Nephron (organoid): Measurements from ENCODE around the gene ENDOV.

ENCODE experiments used
- H3K27ac Mint-ChIP-seq, 3 experiments: 2 replicates each; pipeline ENCODE4 v1.8.0; 2020; ENCODE audit warnings: mixed read lengths in 3 of 3, mild to moderate bottlenecking in 2 of 3, moderate library complexity in 1 of 3
- H3K27me3 Mint-ChIP-seq: 2 replicates; pipeline ENCODE4 v1.8.0; 2021; ENCODE audit warnings: low read depth, mild to moderate bottlenecking, moderate library complexity, mixed read lengths
- H3K36me3 Mint-ChIP-seq: 2 replicates; pipeline ENCODE4 v1.8.0; 2020; ENCODE audit warnings: low read depth, mixed read lengths
- H3K4me1 Mint-ChIP-seq: 2 replicates; pipeline ENCODE4 v1.8.0; 2020; ENCODE audit warnings: mixed read lengths
- H3K4me3 Mint-ChIP-seq, 3 experiments: 2 replicates each; pipeline ENCODE4 v1.8.0; 2020; ENCODE audit warnings: mild to moderate bottlenecking in 3 of 3, mixed read lengths in 3 of 3, moderate library complexity in 2 of 3
- H3K9me3 Mint-ChIP-seq: 2 replicates; pipeline ENCODE4 v1.8.0; 2020; ENCODE audit warnings: mixed read lengths
- TF ChIP-seq, protein P1 (sequence below), 3 experiments: fragments of 200-600 bp; sonication (generic); IDR thresholded peaks; one replicate each; pipeline ENCODE4 v1.5.0; 2021; ENCODE audit warnings: antibody characterized with exemption in 3 of 3; ENCODE audit not compliant: unreplicated experiment in 3 of 3

ENDOV gene

GRCh38 chr17:80465327-80465974 is 50.5 kb downstream of the ENDOV start:
- H3K27me3 Mint-ChIP-seq, result peaks cover 81% of the 10 kb centered on the region
- H3K4me3 Mint-ChIP-seq, result peak overlapping the region in 1 of 3 experiments; percentile 32
- no peak overlapping the region for H3K27ac Mint-ChIP-seq
- H3K4me1 Mint-ChIP-seq, result peaks cover 13% of the 10 kb centered on the region
- no peaks in the 10 kb centered on the region for H3K9me3 Mint-ChIP-seq
- no peaks in the 10 kb centered on the region for H3K36me3 Mint-ChIP-seq
- TF ChIP-seq, protein P1, sequence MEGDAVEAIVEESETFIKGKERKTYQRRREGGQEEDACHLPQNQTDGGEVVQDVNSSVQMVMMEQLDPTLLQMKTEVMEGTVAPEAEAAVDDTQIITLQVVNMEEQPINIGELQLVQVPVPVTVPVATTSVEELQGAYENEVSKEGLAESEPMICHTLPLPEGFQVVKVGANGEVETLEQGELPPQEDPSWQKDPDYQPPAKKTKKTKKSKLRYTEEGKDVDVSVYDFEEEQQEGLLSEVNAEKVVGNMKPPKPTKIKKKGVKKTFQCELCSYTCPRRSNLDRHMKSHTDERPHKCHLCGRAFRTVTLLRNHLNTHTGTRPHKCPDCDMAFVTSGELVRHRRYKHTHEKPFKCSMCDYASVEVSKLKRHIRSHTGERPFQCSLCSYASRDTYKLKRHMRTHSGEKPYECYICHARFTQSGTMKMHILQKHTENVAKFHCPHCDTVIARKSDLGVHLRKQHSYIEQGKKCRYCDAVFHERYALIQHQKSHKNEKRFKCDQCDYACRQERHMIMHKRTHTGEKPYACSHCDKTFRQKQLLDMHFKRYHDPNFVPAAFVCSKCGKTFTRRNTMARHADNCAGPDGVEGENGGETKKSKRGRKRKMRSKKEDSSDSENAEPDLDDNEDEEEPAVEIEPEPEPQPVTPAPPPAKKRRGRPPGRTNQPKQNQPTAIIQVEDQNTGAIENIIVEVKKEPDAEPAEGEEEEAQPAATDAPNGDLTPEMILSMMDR (IDR thresholded peaks at IDR 0.05; ENCODE audit: unreplicated experiment in 3 of 3), result no peak

DNA sequence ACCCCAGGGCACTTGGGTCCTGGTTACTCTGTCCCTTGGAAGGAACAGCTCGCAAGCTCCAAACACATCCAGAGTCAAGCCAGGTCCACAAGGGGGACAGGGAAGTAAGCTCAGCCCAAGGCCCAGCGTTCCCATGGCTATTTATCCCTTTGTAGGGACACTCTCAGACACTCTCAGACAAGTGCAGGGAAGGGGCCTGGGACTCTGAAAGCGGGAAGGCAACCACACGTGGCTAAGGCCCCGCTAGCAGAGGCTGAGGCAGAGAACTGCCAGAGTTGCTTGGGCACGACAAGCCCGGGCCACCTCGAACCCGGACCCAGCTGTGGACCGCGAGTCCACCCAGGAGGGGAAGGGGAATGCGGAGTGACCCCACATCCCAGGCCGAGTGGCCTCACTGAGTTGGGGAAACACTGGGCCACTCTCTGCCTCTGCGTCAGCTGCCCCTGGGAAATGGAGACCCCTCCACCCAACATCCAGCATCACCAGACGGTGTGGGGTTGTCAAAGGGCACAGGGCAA is 51.3 kb downstream of the ENDOV start:
- TF ChIP-seq, protein P1 (IDR thresholded peaks at IDR 0.05; ENCODE audit: unreplicated experiment in 3 of 3), result no peak
- peaks cover 7% of the 10 kb centered on the region for H3K4me1 Mint-ChIP-seq
- H3K9me3 Mint-ChIP-seq, result no peaks in the 10 kb centered on the region
- H3K36me3 Mint-ChIP-seq, result no peaks in the 10 kb centered on the region
- H3K27ac Mint-ChIP-seq, result no peak overlapping the region
- peaks cover 81% of the 10 kb centered on the region for H3K27me3 Mint-ChIP-seq
- H3K4me3 Mint-ChIP-seq, result no peak overlapping the region

- Mint-ChIP-seq H3K9me3 (no peaks in the 10 kb centered on the region), H3K4me1 (peaks cover 7% of the 10 kb centered on the region), H3K27ac (no peak overlapping the region), H3K27me3 (peaks cover 81% of the 10 kb centered on the region), H3K4me3 (no peak overlapping the region), H3K36me3 (no peaks in the 10 kb centered on the region)
- TF ChIP-seq, protein P1 (IDR thresholded peaks at IDR 0.05; ENCODE audit: unreplicated experiment in 3 of 3), result no peak
Measured at GRCh38 chr17:80468242-80468641, 53.3 kb downstream of the ENDOV start.

DNA sequence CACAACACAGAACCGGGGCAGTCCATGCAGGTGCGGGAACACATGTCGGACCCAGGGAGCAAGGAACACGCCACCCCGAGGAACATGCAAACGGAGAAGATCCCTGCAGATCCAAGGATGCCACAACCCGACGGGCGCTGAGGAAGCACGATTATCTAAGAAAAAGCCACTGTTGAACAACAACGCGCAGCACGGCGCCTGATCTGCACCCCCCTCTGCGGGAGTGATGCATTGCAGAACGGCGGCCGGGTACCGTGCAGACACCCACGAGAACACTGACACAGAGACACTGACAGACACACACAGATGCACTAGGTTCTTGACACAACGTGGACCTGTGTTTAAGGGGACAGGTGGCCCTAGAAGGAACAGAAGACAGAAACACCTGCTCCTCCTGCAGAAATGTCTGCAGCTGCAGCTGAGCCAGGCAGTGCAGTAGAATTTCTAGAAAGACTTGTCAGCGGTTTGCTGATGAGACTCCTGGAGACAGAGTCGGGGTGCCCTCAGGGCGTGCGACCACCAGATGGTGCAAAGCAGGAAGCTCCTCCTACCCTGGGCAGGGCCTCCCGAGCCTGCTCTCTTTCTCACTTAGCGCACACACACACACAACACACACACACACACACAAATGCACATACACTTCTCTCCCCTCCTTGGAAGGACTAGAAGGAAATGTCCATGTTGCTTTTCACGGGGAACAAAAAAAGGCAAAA is 54.0 kb downstream of the ENDOV start:
- Mint-ChIP-seq H3K27me3 (peaks cover 87% of the 10 kb centered on the region), H3K27ac (no peak overlapping the region), H3K9me3 (no peaks in the 10 kb centered on the region), H3K36me3 (no peaks in the 10 kb centered on the region), H3K4me1 (peaks cover 7% of the 10 kb centered on the region), H3K4me3 (no peak overlapping the region)
- TF ChIP-seq, protein P1 (IDR thresholded peaks at IDR 0.05; ENCODE audit: unreplicated experiment in 3 of 3), result no peak

DNA sequence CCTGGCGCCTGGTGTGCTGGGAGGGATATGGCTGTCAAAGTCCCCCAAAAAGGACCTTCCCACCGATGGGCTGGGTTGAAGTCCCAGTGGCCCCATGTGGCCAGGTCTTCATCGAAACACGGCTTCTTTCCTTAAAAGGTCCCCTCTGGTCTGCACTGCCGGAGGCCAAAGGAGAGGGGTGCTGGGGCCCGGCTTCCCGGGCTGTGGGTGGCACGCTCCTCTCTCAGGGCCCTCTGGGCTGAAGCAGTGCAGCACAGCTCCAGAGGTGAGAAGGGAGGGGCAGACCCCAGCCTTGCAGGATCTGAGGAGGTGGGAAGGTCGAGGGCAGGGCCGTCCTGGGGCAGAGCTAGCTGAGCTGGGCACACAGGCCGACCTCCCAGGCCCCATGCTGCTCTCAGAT is 54.7 kb downstream of the ENDOV start:
- Mint-ChIP-seq H3K9me3 (no peaks in the 10 kb centered on the region), H3K27me3 (peaks cover 95% of the 10 kb centered on the region), H3K27ac (no peak overlapping the region), H3K4me3 (no peak overlapping the region), H3K36me3 (no peaks in the 10 kb centered on the region), H3K4me1 (peaks cover 9% of the 10 kb centered on the region)
- TF ChIP-seq, protein P1 (IDR thresholded peaks at IDR 0.05; ENCODE audit: unreplicated experiment in 3 of 3), result no peak
